Measurements from ENCODE around the gene CNGB1.

GRCh38 chr16:57882792-57883191, 88.1 kb downstream of the CNGB1 start:
- TF ChIP-seq, protein P1, sequence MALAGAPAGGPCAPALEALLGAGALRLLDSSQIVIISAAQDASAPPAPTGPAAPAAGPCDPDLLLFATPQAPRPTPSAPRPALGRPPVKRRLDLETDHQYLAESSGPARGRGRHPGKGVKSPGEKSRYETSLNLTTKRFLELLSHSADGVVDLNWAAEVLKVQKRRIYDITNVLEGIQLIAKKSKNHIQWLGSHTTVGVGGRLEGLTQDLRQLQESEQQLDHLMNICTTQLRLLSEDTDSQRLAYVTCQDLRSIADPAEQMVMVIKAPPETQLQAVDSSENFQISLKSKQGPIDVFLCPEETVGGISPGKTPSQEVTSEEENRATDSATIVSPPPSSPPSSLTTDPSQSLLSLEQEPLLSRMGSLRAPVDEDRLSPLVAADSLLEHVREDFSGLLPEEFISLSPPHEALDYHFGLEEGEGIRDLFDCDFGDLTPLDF (CRISPR knock-in tag; IDR thresholded peaks at IDR 0.05): no peak
- TF ChIP-seq ZNF747 (CRISPR knock-in tag; IDR thresholded peaks at IDR 0.05; ENCODE audit: borderline replicate concordance) (no peak), ATF2 (CRISPR knock-in tag; IDR thresholded peaks at IDR 0.05) (no peak), SKIL (CRISPR knock-in tag; IDR thresholded peaks at IDR 0.05; ENCODE audit: borderline replicate concordance) (no peak), REST (IDR thresholded peaks at IDR 0.05; ENCODE audit: borderline replicate concordance in 1 of 2, low read depth in 1 of 2, low read length in 2 of 2) (no peak), GABPA (IDR thresholded peaks at IDR 0.05; ENCODE audit: low read depth, low read length) (no peak), GABPA (CRISPR knock-in tag; IDR thresholded peaks at IDR 0.05; ENCODE audit: low read depth) (no peak), TCF12 (IDR thresholded peaks at IDR 0.05) (no peak), TCF12 (CRISPR knock-in tag; IDR thresholded peaks at IDR 0.05) (no peak), BHLHE40 (IDR thresholded peaks at IDR 0.05; ENCODE audit: low read length) (no peak), TBX2 (CRISPR knock-in tag; IDR thresholded peaks at IDR 0.05; ENCODE audit: borderline replicate concordance) (no peak), CTCF (CRISPR knock-in tag; IDR thresholded peaks at IDR 0.05) (no peak)

All from HepG2 (cell line).